BLaER1 (cell line): ENCODE measurements around the gene MIOX.

Source experiments
- H3K27ac ChIP-seq: shearing (Covaris generic); formaldehyde crosslinking; 2 replicates; pipeline ENCODE4 v1.8.1; 2022
- H3K27me3 ChIP-seq: shearing (Covaris generic); formaldehyde crosslinking; 2 replicates; pipeline ENCODE4 v1.8.1; 2022
- H3K36me3 ChIP-seq: shearing (Covaris generic); formaldehyde crosslinking; 2 replicates; pipeline ENCODE4 v1.8.1; 2022
- H3K4me1 ChIP-seq: shearing (Covaris generic); formaldehyde crosslinking; 2 replicates; pipeline ENCODE4 v1.8.1; 2022
- H3K4me2 ChIP-seq: shearing (Covaris generic); formaldehyde crosslinking; 2 replicates; pipeline ENCODE4 v1.8.1; 2022
- H3K4me3 ChIP-seq: shearing (Covaris generic); formaldehyde crosslinking; 2 replicates; pipeline ENCODE4 v1.8.1; 2022
- H3K9ac ChIP-seq: shearing (Covaris generic); formaldehyde crosslinking; 2 replicates; pipeline ENCODE4 v1.8.1; 2022
- H3K9me3 ChIP-seq: shearing (Covaris generic); formaldehyde crosslinking; 2 replicates; pipeline ENCODE4 v1.8.1; 2022
- H4K20me1 ChIP-seq: shearing (Covaris generic); formaldehyde crosslinking; 2 replicates; pipeline ENCODE4 v1.8.1; 2022
- Cebpa-rat ChIP-seq: shearing (Covaris generic); IDR thresholded peaks from 2 replicates; pipeline ENCODE4 v1.8.1; 2022

Gene MIOX

GRCh38 chr22:50464451-50464850, 22.2 kb upstream of the MIOX start:
- H4K20me1 ChIP-seq = peaks cover 96% of the 10 kb centered on the region
- no peak overlapping the region for H3K9ac ChIP-seq
- no peak overlapping the region for H3K4me2 ChIP-seq
- H3K4me1 ChIP-seq = peaks cover 32% of the 10 kb centered on the region
- TF ChIP-seq Cebpa-rat = no peak
- H3K36me3 ChIP-seq = peaks cover 80% of the 10 kb centered on the region
- no peaks in the 10 kb centered on the region for H3K9me3 ChIP-seq
- H3K27ac ChIP-seq = no peak overlapping the region
- H3K27me3 ChIP-seq = no peaks in the 10 kb centered on the region
- no peak overlapping the region for H3K4me3 ChIP-seq

GRCh38 chr22:50465066-50465930, 21.4 kb upstream of the MIOX start:
- Histone ChIP-seq H3K4me2 (no peak overlapping the region), H3K9me3 (no peaks in the 10 kb centered on the region), H3K27ac (no peak overlapping the region), H3K4me3 (no peak overlapping the region), H3K4me1 (peaks cover 35% of the 10 kb centered on the region), H3K27me3 (no peaks in the 10 kb centered on the region), H3K36me3 (peaks cover 72% of the 10 kb centered on the region), H4K20me1 (peaks cover 91% of the 10 kb centered on the region), H3K9ac (no peak overlapping the region)
- no peak for TF ChIP-seq Cebpa-rat

GRCh38 chr22:50467341-50467740, 19.3 kb upstream of the MIOX start:
- Histone ChIP-seq H3K4me1 (peaks cover 56% of the 10 kb centered on the region), H3K36me3 (peaks cover 51% of the 10 kb centered on the region), H3K4me2 (peak overlapping the region; percentile 95), H3K4me3 (no peak overlapping the region), H3K9ac (no peak overlapping the region), H3K27me3 (no peaks in the 10 kb centered on the region), H3K9me3 (no peaks in the 10 kb centered on the region), H3K27ac (0 out of 2 replicates have a peak overlapping the region, but pooled peaks have one; percentile 30), H4K20me1 (peaks cover 93% of the 10 kb centered on the region)
- TF ChIP-seq Cebpa-rat = no peak

- peaks cover 94% of the 10 kb centered on the region for H4K20me1 ChIP-seq
Measured at GRCh38 chr22:50467773-50468440, 18.8 kb upstream of the MIOX start.

GRCh38 chr22:50468626-50469025, 18.0 kb upstream of the MIOX start:
- Histone ChIP-seq H3K4me2 (peak overlapping the region; percentile 95), H3K27me3 (no peaks in the 10 kb centered on the region), H3K4me3 (peak overlapping the region; percentile 48), H3K27ac (peak overlapping the region; percentile 95), H3K4me1 (peaks cover 69% of the 10 kb centered on the region), H3K36me3 (peaks cover 38% of the 10 kb centered on the region), H4K20me1 (peaks cover 94% of the 10 kb centered on the region), H3K9ac (peak overlapping the region; percentile 77), H3K9me3 (no peaks in the 10 kb centered on the region)
- no peak for TF ChIP-seq Cebpa-rat

More at GRCh38 chr22:50467773-50468440, 18.8 kb upstream of the MIOX start:
- H3K27ac ChIP-seq = peak overlapping the region; percentile 95
- H3K4me2 ChIP-seq = peak overlapping the region; percentile 95
- no peaks in the 10 kb centered on the region for H3K9me3 ChIP-seq
- peak overlapping the region; percentile 48 for H3K4me3 ChIP-seq
- peaks cover 61% of the 10 kb centered on the region for H3K4me1 ChIP-seq
- no peaks in the 10 kb centered on the region for H3K27me3 ChIP-seq
- H3K36me3 ChIP-seq = peaks cover 46% of the 10 kb centered on the region
- no peak for TF ChIP-seq Cebpa-rat
- H3K9ac ChIP-seq = peak overlapping the region; percentile 77

GRCh38 chr22:50469377-50470305, 17.0 kb upstream of the MIOX start:
- peak overlapping the region; percentile 55 for H3K4me3 ChIP-seq
- peaks cover 74% of the 10 kb centered on the region for H3K4me1 ChIP-seq
- H3K9me3 ChIP-seq = no peaks in the 10 kb centered on the region
- peaks cover 28% of the 10 kb centered on the region for H3K36me3 ChIP-seq
- H3K27me3 ChIP-seq = no peaks in the 10 kb centered on the region
- peaks cover 92% of the 10 kb centered on the region for H4K20me1 ChIP-seq
- peak overlapping the region; percentile 77 for H3K9ac ChIP-seq
- peak overlapping the region; percentile 95 for H3K27ac ChIP-seq
- peak overlapping the region; percentile 95 for H3K4me2 ChIP-seq
- TF ChIP-seq Cebpa-rat = no peak

- Histone ChIP-seq H3K27me3 (no peaks in the 10 kb centered on the region), H3K27ac (peak overlapping the region; percentile 95), H3K4me1 (peaks cover 79% of the 10 kb centered on the region), H3K9me3 (no peaks in the 10 kb centered on the region), H3K9ac (peak overlapping the region; percentile 77), H4K20me1 (peaks cover 83% of the 10 kb centered on the region), H3K4me3 (peak overlapping the region; percentile 55), H3K36me3 (peaks cover 20% of the 10 kb centered on the region), H3K4me2 (peak overlapping the region; percentile 95)
- no peak for TF ChIP-seq Cebpa-rat
Measured at GRCh38 chr22:50470491-50470890, 16.2 kb upstream of the MIOX start.

- no peak for TF ChIP-seq Cebpa-rat
- peak overlapping the region; percentile 77 for H3K9ac ChIP-seq
- peak overlapping the region; percentile 55 for H3K4me3 ChIP-seq
- no peaks in the 10 kb centered on the region for H3K9me3 ChIP-seq
- peak overlapping the region; percentile 95 for H3K4me2 ChIP-seq
- H3K27me3 ChIP-seq = no peaks in the 10 kb centered on the region
- peaks cover 75% of the 10 kb centered on the region for H4K20me1 ChIP-seq
- peaks cover 86% of the 10 kb centered on the region for H3K4me1 ChIP-seq
- H3K27ac ChIP-seq = peak overlapping the region; percentile 95
- H3K36me3 ChIP-seq = peaks cover 11% of the 10 kb centered on the region
Measured at GRCh38 chr22:50471197-50471847, 15.3 kb upstream of the MIOX start.

- no peak for TF ChIP-seq Cebpa-rat
- Histone ChIP-seq H3K36me3 (peaks cover 5% of the 10 kb centered on the region), H3K27me3 (no peaks in the 10 kb centered on the region), H4K20me1 (peaks cover 68% of the 10 kb centered on the region), H3K9me3 (no peaks in the 10 kb centered on the region), H3K9ac (peak overlapping the region; percentile 77), H3K27ac (peak overlapping the region; percentile 95), H3K4me1 (peaks cover 86% of the 10 kb centered on the region), H3K4me3 (peak overlapping the region; percentile 55; the same call in 1 of the 2 replicates), H3K4me2 (peak overlapping the region; percentile 95)
Measured at GRCh38 chr22:50471962-50472361, 14.7 kb upstream of the MIOX start.
